GDM1 (cell line): ENCODE results near the gene TRMT112.

Experiments used
- DNase-seq: peaks from one replicate; lab custom pipeline; 2025; lab: John Stamatoyannopoulos, UW

Gene TRMT112

GRCh38 chr11:64317325-64317960 lies at the start of gene TRMT112:
TSS of gene TRMT112 (minus strand) at chr11:64317559. CDS start at chr11:64317526, 33 bp downstream.
- DNase-seq, result peak; percentile 95

- DNase-seq, result no peak
These were observed 49.4 kb upstream of the TRMT112 start for GRCh38 chr11:64366751-64367150.

- DNase-seq, result no peak
These were observed 47.6 kb upstream of the TRMT112 start for GRCh38 chr11:64364911-64365310.

GRCh38 chr11:64364435-64364834 lies 47.1 kb upstream of the TRMT112 start:
- no peak for DNase-seq

- DNase-seq, result no peak
These were observed 45.0 kb upstream of the TRMT112 start for GRCh38 chr11:64362339-64362738.

GRCh38 chr11:64361659-64362058 lies 44.3 kb upstream of the TRMT112 start:
- no peak for DNase-seq

GRCh38 chr11:64360448-64360921 lies 43.1 kb upstream of the TRMT112 start:
- peak; percentile 21 for DNase-seq

- no peak for DNase-seq
These were observed 42.5 kb upstream of the TRMT112 start for GRCh38 chr11:64359712-64360445.

GRCh38 chr11:64358907-64359711 lies 41.8 kb upstream of the TRMT112 start, which contains the start of gene RPS6KA4:
TSS of gene RPS6KA4 (plus strand) at chr11:64359162. CDS start at chr11:64359236, 74 bp downstream.
- DNase-seq, result peak; percentile 56

GRCh38 chr11:64358536-64358906 lies 41.2 kb upstream of the TRMT112 start:
- no peak for DNase-seq

GRCh38 chr11:64357904-64358535 lies 40.7 kb upstream of the TRMT112 start:
- no peak for DNase-seq

- DNase-seq, result no peak
These were observed 40.1 kb upstream of the TRMT112 start for GRCh38 chr11:64357446-64357845.

- DNase-seq, result peak; percentile 16
These were observed 39.4 kb upstream of the TRMT112 start for GRCh38 chr11:64356498-64357411.

GRCh38 chr11:64355078-64355940 lies 38.0 kb upstream of the TRMT112 start:
- peak; percentile 83 for DNase-seq

GRCh38 chr11:64353715-64354506 lies 36.6 kb upstream of the TRMT112 start:
- no peak for DNase-seq

GRCh38 chr11:64352995-64353714 lies 35.8 kb upstream of the TRMT112 start:
- DNase-seq, result no peak

GRCh38 chr11:64352099-64352994 lies 35.0 kb upstream of the TRMT112 start:
- no peak for DNase-seq
